Islet of Langerhans (tissue), 1 donor: ENCODE measurements around the gene CTSS.

Source experiments
- FAIRE-seq: peaks from one replicate; lab custom pipeline; 2011; peaks lifted over from hg19 to GRCh38; lab: Jason Lieb, UNC

Gene CTSS

GRCh38 chr1:150696995-150697927 lies 68.3 kb downstream of the CTSS start, which contains the start of gene GOLPH3L:
TSS of gene GOLPH3L (minus strand) at chr1:150697154. CDS start at chr1:150694838, 2,316 bp downstream.
- peak; percentile 99 for FAIRE-seq

DNA sequence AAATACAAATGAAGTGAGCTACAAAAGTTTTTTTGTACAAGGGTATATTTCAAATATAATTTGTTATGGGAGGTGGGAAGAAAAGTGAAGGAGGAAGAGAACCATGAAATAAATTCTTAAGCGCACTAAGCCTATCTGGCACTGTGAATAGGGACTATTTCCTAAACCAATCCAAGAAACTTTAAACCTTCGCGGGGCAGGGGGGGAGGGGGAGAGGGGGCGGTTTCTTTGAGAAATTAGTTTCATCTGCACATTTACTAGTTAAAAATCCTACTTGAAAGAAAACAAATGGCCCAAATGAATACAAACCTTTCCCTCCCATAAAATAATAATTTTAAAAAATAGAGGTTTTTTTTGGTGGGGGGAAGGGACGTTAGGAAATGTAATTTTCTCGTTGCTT lies 69.0 kb downstream of the CTSS start:
- FAIRE-seq: no peak

GRCh38 chr1:150696162-150696561 lies 69.4 kb downstream of the CTSS start:
- FAIRE-seq: peak; percentile 51

GRCh38 chr1:150695561-150695960 lies 70.0 kb downstream of the CTSS start:
- no peak for FAIRE-seq

DNA sequence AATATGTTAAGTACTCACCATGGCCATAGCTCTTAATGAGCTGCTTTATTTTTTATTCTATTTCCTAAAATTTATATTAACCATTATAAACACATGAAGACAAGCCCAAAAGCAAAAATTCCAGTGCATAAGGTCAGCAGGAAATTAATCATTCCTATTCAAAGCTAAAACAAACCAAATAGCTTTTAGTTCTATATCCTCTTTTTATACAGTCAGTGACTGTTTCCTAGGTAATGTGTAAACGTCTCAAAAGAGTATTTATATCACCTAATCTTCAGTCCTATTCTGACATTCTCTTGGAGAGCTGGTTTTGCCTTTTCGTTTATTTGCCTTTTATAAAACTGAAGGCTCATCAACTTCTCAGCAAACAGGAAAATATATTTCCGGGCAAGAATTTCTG lies 72.9 kb downstream of the CTSS start:
- no peak for FAIRE-seq

GRCh38 chr1:150688763-150689162 lies 76.8 kb downstream of the CTSS start:
- FAIRE-seq: no peak

DNA sequence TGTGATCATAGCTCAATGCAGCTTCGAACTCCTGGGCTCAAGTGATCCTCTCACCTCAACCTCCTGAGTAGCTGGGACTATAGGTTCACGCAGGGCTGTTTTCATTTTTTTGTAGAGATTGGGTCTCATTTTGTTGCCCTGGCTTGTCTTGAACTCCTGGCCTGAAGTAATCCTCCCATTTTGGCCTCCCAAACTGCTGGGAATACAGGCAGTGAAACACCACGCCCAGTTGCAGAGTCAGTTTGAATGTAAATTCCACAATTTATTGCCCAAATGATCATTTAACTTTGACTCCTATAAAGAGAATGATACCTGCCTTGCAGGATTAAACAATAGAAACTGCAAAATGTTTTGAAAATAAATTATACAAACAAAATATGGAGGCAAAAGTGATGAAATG lies 79.3 kb downstream of the CTSS start:
- no peak for FAIRE-seq

DNA sequence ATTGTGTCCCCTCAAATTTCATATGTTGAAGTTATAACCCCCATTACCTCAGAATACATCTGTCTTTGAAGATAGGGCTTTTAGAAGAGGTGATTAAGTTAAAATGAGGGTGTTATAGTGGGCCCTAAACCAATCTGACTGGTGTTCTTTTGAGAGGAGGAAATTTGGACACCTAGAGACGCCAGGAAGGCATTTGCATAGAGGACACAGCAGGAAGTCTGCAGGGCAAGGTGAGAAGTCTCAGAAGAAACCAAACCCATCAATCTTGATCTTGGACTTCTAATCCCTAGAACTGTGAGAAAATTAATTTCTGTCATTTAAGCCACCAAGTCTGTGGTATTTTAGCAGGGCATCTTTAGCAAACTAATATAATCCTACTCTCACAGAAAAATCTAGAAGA lies 81.7 kb downstream of the CTSS start:
- FAIRE-seq: no peak
